Chondrocyte (in vitro differentiated cells): Measurements from ENCODE around the gene HOXC10. TPM values are rescaled to one million over a fixed set of nuclear protein-coding genes. Genes with fewer than 3 reads are reported as not detected.

ENCODE experiments used
- DNase-seq: peaks from one replicate; pipeline ENCODE4 v3.0.0; 2021; ENCODE audit warnings: mixed read lengths, low spot score
- H3K27ac Mint-ChIP-seq: one replicate; pipeline ENCODE4 v1.8.0; 2021; ENCODE audit warnings: mild to moderate bottlenecking, moderate library complexity, mixed read lengths; ENCODE audit not compliant: unreplicated experiment
- H3K27me3 Mint-ChIP-seq: 2 replicates; pipeline ENCODE4 v1.8.0; 2021; ENCODE audit warnings: low read depth, mixed read lengths
- H3K36me3 Mint-ChIP-seq: 2 replicates; pipeline ENCODE4 v1.8.0; 2021; ENCODE audit warnings: low read depth, mixed read lengths
- H3K4me1 Mint-ChIP-seq: 2 replicates; pipeline ENCODE4 v1.8.0; 2021; ENCODE audit warnings: low read depth, mild to moderate bottlenecking, mixed read lengths
- H3K4me3 Mint-ChIP-seq: one replicate; pipeline ENCODE4 v1.8.0; 2021; ENCODE audit warnings: mild to moderate bottlenecking, moderate library complexity, mixed read lengths; ENCODE audit not compliant: unreplicated experiment
- H3K9me3 Mint-ChIP-seq: 2 replicates; pipeline ENCODE4 v1.8.0; 2021; ENCODE audit warnings: low read depth, mixed read lengths
- total RNA-seq: library from RNA; stranded (reverse); gene quantifications from 3 replicates; pipeline ENCODE4 v1.2.1, GENCODE V29; 2021
- TF ChIP-seq, protein P1 (sequence below): fragments of 200-600 bp; sonication (generic); IDR thresholded peaks from 2 replicates; pipeline ENCODE4 v1.5.0; 2021; ENCODE audit warnings: antibody characterized with exemption, mild to moderate bottlenecking, moderate library complexity

Gene HOXC10
- total RNA-seq, 1 donor from 2014 or later, result not detected

DNA sequence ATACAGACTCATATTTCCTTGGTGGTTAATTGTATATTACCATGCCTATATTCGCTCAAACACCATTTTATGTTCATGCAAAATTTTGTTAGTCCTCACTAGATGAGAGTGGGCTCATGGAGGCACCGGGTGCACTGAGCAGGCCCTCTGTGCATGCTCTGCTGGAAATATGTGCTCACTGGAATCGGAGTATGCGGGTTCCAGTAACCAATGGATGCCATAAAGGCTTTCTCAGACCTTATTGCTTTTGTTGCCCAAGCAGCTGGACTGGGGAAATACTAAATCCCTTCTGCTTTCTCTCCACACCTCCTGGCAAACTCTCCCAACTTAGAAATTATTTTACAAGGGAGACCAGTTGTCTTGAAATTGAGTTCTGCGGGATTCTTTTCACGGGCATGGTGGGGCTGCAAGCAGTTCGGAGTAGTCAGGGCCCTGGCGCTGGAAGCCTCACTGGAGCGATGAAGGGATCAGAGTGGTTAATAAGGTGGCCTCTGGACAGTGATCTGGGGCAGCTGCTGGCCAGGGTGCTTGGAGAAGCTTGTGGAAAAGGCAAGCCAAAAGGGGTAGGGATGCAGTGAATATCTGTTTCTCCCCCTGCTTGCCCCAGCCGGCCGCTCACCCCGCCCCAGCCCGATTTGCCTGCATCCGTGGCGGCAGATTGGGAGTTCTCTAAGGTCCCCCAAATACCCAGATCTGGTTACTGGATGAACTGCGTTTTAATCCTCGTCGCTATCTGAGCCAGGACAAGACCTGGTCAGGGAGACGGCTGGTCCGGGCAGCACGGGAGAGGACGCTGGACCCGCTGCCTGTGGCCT is 35.9 kb downstream of the HOXC10 start:
- Mint-ChIP-seq H3K27me3 (peaks cover 77% of the 10 kb centered on the region), H3K9me3 (no peaks in the 10 kb centered on the region)

DNA sequence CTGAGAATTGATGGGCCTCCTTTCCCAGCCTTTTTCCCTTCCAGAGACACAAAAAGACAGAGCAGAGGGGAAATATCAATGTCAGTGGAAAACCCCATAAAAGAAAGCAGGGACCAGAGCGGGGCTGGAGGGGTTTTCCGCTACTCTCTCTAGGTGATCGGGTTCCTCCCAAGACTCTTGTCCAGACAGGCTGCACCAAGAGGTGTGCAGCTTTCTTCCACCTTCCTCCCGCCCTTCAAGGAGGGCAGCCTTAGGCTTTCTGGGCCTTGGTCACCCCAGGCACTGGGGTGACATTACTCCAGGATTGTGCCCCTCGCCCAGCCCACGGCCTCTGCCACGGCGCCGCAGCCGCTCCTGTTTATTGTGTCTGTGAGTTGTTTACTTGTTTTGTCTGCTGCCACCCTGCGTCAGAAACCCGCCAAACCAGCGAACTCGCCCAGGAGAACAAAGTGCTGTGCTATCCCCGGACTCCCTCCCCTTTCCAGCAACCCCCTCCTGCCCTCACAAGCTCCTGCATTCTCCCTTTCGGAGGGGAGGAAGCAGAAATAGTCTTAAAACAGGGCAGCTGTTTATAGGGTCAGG is 36.6 kb downstream of the HOXC10 start:
- TF ChIP-seq, protein P1, sequence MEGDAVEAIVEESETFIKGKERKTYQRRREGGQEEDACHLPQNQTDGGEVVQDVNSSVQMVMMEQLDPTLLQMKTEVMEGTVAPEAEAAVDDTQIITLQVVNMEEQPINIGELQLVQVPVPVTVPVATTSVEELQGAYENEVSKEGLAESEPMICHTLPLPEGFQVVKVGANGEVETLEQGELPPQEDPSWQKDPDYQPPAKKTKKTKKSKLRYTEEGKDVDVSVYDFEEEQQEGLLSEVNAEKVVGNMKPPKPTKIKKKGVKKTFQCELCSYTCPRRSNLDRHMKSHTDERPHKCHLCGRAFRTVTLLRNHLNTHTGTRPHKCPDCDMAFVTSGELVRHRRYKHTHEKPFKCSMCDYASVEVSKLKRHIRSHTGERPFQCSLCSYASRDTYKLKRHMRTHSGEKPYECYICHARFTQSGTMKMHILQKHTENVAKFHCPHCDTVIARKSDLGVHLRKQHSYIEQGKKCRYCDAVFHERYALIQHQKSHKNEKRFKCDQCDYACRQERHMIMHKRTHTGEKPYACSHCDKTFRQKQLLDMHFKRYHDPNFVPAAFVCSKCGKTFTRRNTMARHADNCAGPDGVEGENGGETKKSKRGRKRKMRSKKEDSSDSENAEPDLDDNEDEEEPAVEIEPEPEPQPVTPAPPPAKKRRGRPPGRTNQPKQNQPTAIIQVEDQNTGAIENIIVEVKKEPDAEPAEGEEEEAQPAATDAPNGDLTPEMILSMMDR, result peak; percentile 18
- no peak for DNase-seq
- Mint-ChIP-seq H3K36me3 (no peaks in the 10 kb centered on the region), H3K4me3 (no peak overlapping the region), H3K4me1 (peaks cover 17% of the 10 kb centered on the region), H3K9me3 (no peaks in the 10 kb centered on the region), H3K27ac (no peak overlapping the region), H3K27me3 (peaks cover 79% of the 10 kb centered on the region)

More for the DNA sequence above, 35.9 kb downstream of the HOXC10 start:
- H3K4me3 Mint-ChIP-seq, result no peak overlapping the region
- peaks cover 17% of the 10 kb centered on the region for H3K4me1 Mint-ChIP-seq
- TF ChIP-seq, protein P1, result no peak
- H3K36me3 Mint-ChIP-seq, result no peaks in the 10 kb centered on the region
- no peak for DNase-seq
- H3K27ac Mint-ChIP-seq, result no peak overlapping the region

DNA sequence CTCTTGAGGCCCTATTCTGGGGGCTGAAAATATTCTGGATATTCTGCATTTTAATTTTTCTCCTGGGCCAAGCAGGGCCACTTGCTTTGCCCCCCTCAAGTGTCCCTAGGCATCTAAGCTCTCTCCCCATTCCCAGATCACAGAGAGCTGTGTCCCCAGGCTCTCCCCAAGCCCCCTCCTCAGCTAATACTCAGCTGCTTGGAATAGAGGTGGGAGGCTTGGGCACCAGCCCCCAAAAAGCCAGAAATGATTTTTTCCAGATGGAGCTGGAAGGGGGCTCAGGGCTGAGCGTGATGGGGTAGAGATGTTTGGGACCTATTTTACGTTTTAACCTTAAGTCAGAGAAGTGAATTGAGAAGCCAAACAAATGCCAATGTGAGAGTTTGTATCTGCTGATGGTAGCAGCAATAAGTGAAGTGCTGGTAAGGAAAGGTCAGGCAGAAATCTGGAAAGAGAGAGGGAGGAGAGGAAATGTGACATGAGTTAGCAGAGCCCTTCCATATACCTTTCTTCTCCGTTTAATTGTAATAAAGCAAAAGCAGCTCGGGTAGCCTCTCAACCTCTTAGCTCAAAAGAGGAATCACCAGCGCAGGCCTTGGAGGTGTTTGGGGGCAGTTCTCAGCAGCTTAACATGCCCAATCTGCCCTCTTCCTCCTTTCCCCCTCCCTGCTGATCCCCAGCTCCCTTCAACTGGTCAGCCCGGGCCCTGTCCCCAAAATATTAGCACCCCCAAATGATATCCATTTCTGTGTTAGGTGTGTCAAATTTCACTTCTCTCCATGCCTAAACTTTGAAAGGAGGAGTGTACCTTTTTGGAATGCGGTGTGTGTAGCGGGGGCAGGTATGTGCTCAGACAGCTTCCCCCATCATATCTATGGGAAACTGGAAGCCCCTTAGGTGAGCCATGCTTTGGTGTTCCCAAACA is 38.3 kb downstream of the HOXC10 start:
- H3K27me3 Mint-ChIP-seq, result peaks cover 86% of the 10 kb centered on the region
- H3K4me1 Mint-ChIP-seq, result peaks cover 10% of the 10 kb centered on the region
- no peak for DNase-seq
- TF ChIP-seq, protein P1, result no peak
- peaks cover 3% of the 10 kb centered on the region for H3K36me3 Mint-ChIP-seq
- H3K4me3 Mint-ChIP-seq, result no peak overlapping the region
- H3K9me3 Mint-ChIP-seq, result no peaks in the 10 kb centered on the region
- no peak overlapping the region for H3K27ac Mint-ChIP-seq

DNA sequence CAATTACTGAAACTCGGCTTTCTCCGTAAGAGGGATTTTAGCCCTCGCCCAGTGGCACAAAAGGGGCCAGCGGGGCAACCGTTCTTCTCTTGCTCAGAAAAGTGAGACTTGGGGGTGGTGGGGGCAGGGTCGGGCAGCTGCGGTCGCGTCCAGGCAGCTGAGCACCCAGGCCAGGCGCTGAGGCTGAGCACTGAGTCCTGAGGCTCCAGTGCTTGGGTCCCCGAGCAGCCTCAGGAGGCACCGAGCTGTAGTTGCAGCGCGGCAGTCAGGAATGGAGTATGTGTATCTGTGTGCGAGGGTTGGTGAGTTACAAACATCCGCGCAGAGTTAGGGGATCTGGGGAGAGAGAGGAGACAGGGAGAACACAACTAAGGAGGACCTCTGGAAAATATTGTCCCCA is 39.2 kb downstream of the HOXC10 start:
- peaks cover 3% of the 10 kb centered on the region for H3K36me3 Mint-ChIP-seq
- peaks cover 89% of the 10 kb centered on the region for H3K27me3 Mint-ChIP-seq
- H3K27ac Mint-ChIP-seq, result no peak overlapping the region
- H3K9me3 Mint-ChIP-seq, result no peaks in the 10 kb centered on the region
- DNase-seq, result no peak
- TF ChIP-seq, protein P1, result no peak
- H3K4me1 Mint-ChIP-seq, result peaks cover 6% of the 10 kb centered on the region
- no peak overlapping the region for H3K4me3 Mint-ChIP-seq
